ENCODE results near the gene GRAMD1C. TPM values are rescaled to one million over a fixed set of nuclear protein-coding genes. Genes with fewer than 3 reads are reported as not detected.

The GRAMD1C gene
- polyA plus RNA-seq, 3 donors, result 0.13 to 0.29 (median 0.27) TPM

GRCh38 chr3:113946831-113947230, 108.2 kb downstream of the GRAMD1C start:
- Mint-ChIP-seq H3K9me3 (peaks cover 0 to 1% (median 0%) of the 10 kb centered on the region in 7 donors), H3K36me3 (peaks cover 0 to 3% of the 10 kb centered on the region in 2 donors), H3K4me1 (peaks cover 8% of the 10 kb centered on the region), H3K27ac (peak overlapping the region in 1 of 7 donors; percentile 21), H3K27me3 (ENCODE audit: low read depth in 3 of 3) (peaks cover 11 to 28% (median 19%) of the 10 kb centered on the region in 3 donors), H3K4me3 (peak overlapping the region; percentile 82 to 89)
- H3K27me3 ChIP-seq (ENCODE audit: control insufficient read depth in 2 of 2, insufficient read depth in 2 of 2, low read length in 2 of 2), result peaks cover 16 to 23% of the 10 kb centered on the region in 2 donors
- no peak overlapping the region for H3K9ac ChIP-seq (ENCODE audit: insufficient read depth, low read length, poor library complexity, severe bottlenecking)
- intact Hi-C loops (cut with micrococcal nuclease), result no loop called here
- peak overlapping the region in 2 of 3 experiments; percentile 78 to 91 for H3K4me3 ChIP-seq (replicated peaks in 1 of 3; ENCODE audit: low read depth in 2 of 3, low read length in 3 of 3)
- peak overlapping the region; percentile 85 for H2AFZ ChIP-seq (ENCODE audit: insufficient read depth, low read depth, low read length, poor library complexity, severe bottlenecking)
- H4K20me1 ChIP-seq (ENCODE audit: insufficient read depth, low read length), result no peaks in the 10 kb centered on the region
- H3K36me3 ChIP-seq (replicated peaks in 1 of 2; ENCODE audit: control insufficient read depth in 1 of 2, insufficient read depth in 2 of 2, low read length in 2 of 2), result no peaks in the 10 kb centered on the region
- H3K9me3 ChIP-seq (replicated peaks in 1 of 2; ENCODE audit: control insufficient read depth in 1 of 2, insufficient read depth in 1 of 2, low read length in 2 of 2), result no peaks in the 10 kb centered on the region
- peak overlapping the region; percentile 98 for H3K4me2 ChIP-seq (replicated peaks; ENCODE audit: extremely low read depth, low read length, poor library complexity, severe bottlenecking)
- TF ChIP-seq, protein P1, sequence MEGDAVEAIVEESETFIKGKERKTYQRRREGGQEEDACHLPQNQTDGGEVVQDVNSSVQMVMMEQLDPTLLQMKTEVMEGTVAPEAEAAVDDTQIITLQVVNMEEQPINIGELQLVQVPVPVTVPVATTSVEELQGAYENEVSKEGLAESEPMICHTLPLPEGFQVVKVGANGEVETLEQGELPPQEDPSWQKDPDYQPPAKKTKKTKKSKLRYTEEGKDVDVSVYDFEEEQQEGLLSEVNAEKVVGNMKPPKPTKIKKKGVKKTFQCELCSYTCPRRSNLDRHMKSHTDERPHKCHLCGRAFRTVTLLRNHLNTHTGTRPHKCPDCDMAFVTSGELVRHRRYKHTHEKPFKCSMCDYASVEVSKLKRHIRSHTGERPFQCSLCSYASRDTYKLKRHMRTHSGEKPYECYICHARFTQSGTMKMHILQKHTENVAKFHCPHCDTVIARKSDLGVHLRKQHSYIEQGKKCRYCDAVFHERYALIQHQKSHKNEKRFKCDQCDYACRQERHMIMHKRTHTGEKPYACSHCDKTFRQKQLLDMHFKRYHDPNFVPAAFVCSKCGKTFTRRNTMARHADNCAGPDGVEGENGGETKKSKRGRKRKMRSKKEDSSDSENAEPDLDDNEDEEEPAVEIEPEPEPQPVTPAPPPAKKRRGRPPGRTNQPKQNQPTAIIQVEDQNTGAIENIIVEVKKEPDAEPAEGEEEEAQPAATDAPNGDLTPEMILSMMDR (IDR thresholded peaks at IDR 0.05), result no peak
- H3K79me2 ChIP-seq (ENCODE audit: insufficient read depth, low read length), result no peaks in the 10 kb centered on the region
- H3K27ac ChIP-seq (ENCODE audit: low read depth in 1 of 2, low read length in 2 of 2), result no peak overlapping the region
- WGBS (ENCODE audit: insufficient coverage), result 73% methylated on average over 1 of the region's 7 CpGs
- peaks cover 9 to 15% of the 10 kb centered on the region in 2 donors for H3K4me1 ChIP-seq (ENCODE audit: control insufficient read depth in 1 of 2, insufficient read depth in 2 of 2, low read length in 2 of 2)
- DNase-seq, result no peak

DNA sequence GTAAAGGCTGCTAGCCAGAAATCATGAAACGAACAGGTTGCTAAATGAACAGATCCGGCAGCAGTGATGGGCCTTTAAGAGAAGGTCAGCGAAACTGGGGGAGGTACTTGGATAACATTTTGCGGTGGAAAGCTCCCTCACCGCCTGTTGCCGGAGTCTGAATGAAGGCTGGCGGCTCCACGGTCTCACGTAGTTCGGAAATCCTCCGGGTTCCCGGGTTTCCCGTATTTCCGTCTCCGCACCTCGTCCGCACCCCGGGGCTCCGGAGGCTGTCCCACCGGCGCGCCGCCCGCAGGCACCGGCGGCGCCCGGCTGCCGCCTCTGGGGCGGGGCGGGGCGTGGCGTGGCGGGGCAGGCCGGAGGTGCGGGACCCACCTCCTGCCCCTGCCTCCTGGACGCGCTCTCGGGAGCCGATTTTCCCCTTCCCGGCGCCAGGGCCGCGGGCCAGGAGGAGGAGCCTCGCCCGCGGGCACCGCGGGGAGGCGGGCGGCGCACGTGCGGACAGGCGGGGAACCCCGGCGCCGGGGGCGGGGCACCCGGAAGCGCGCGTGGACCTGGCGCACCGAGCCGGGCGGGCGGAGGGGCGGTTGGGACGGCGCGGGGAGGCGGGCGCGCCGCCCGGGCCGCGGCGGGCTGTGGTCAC, 108.9 kb downstream of the GRAMD1C start, which contains the start of gene ZDHHC23:
ZDHHC23 (plus strand) TSS at position 642 of the 643 bp plus-strand sequence. CDS start 790 bp downstream, outside the sequence.
- TF ChIP-seq, protein P1 (IDR thresholded peaks at IDR 0.05), result no peak
- intact Hi-C loops (cut with micrococcal nuclease), result no loop called here

More for the DNA sequence above, 108.9 kb downstream of the GRAMD1C start, which contains the start of gene ZDHHC23:
- H3K4me1 Mint-ChIP-seq, result peaks cover 8% of the 10 kb centered on the region
- Histone ChIP-seq H4K20me1 (ENCODE audit: insufficient read depth, low read length) (no peaks in the 10 kb centered on the region), H3K79me2 (ENCODE audit: insufficient read depth, low read length) (no peaks in the 10 kb centered on the region), H3K27me3 (ENCODE audit: control insufficient read depth in 2 of 2, insufficient read depth in 2 of 2, low read length in 2 of 2) (peaks cover 16 to 23% of the 10 kb centered on the region in 2 donors), H3K27ac (ENCODE audit: low read depth in 1 of 2, low read length in 2 of 2) (no peak within 1 kb of the TSS), H3K9me3 (replicated peaks in 1 of 2; ENCODE audit: control insufficient read depth in 1 of 2, insufficient read depth in 1 of 2, low read length in 2 of 2) (no peaks in the 10 kb centered on the region), H2AFZ (ENCODE audit: insufficient read depth, low read depth, low read length, poor library complexity, severe bottlenecking) (peak within 1 kb of the TSS; percentile 85), H3K4me1 (ENCODE audit: control insufficient read depth in 1 of 2, insufficient read depth in 2 of 2, low read length in 2 of 2) (peaks cover 9 to 15% of the 10 kb centered on the region in 2 donors), H3K9ac (ENCODE audit: insufficient read depth, low read length, poor library complexity, severe bottlenecking) (peak within 1 kb of the TSS; percentile 50), H3K36me3 (replicated peaks in 1 of 2; ENCODE audit: control insufficient read depth in 1 of 2, insufficient read depth in 2 of 2, low read length in 2 of 2) (no peaks in the 10 kb centered on the region), H3K4me3 (replicated peaks in 1 of 3; ENCODE audit: low read depth in 2 of 3, low read length in 3 of 3) (peak within 1 kb of the TSS; percentile 78 to 91 (median 81)), H3K4me2 (replicated peaks; ENCODE audit: extremely low read depth, low read length, poor library complexity, severe bottlenecking) (peak within 1 kb of the TSS; percentile 98)
- H3K4me3 Mint-ChIP-seq, result peak within 1 kb of the TSS; percentile 82 to 89
- peak; percentile 28 to 57 (median 32) for DNase-seq
- WGBS (ENCODE audit: insufficient coverage), result 0% methylated on average over 80 of the region's 80 CpGs
- peaks cover 0 to 3% of the 10 kb centered on the region in 2 donors for H3K36me3 Mint-ChIP-seq
- H3K27me3 Mint-ChIP-seq (ENCODE audit: low read depth in 3 of 3), result peaks cover 11 to 28% (median 17%) of the 10 kb centered on the region in 3 donors
- peaks cover 0 to 2% (median 0%) of the 10 kb centered on the region in 7 donors for H3K9me3 Mint-ChIP-seq
- H3K27ac Mint-ChIP-seq, result no peak within 1 kb of the TSS
